Hepatocyte (in vitro differentiated cells): ENCODE results near the gene SNX25. TPM values are rescaled to one million over a fixed set of nuclear protein-coding genes. Genes with fewer than 3 reads are reported as not detected.

Experiments
- DNase-seq: peaks from one replicate; pipeline ENCODE4 v3.0.0-alpha.2; 2016; ENCODE audit warnings: low spot score
- H2AFZ ChIP-seq: fragments of 200-600 bp; sonication (generic); 2 replicates; pipeline ENCODE4 v1.6.0; 2016; ENCODE audit warnings: antibody characterized with exemption, mild to moderate bottlenecking
- H3K27ac ChIP-seq: fragments of 200-600 bp; sonication (generic); 2 replicates; pipeline ENCODE4 v1.5.1; 2016; ENCODE audit warnings: mild to moderate bottlenecking
- H3K27me3 ChIP-seq: fragments of 200-600 bp; sonication (generic); 2 replicates; pipeline ENCODE4 v1.6.1; 2016
- H3K36me3 ChIP-seq: fragments of 200-600 bp; sonication (generic); replicated peaks from 2 replicates; pipeline ENCODE4 v1.5.1; 2016; ENCODE audit warnings: low read depth; ENCODE audit not compliant: insufficient read depth
- H3K4me1 ChIP-seq: fragments of 200-600 bp; sonication (generic); 2 replicates; pipeline ENCODE4 v1.5.1; 2016; ENCODE audit warnings: mild to moderate bottlenecking, moderate library complexity; ENCODE audit not compliant: insufficient read depth
- H3K4me2 ChIP-seq: fragments of 200-600 bp; sonication (generic); 2 replicates; pipeline ENCODE4 v1.6.0; 2016
- H3K4me3 ChIP-seq: fragments of 200-600 bp; sonication (generic); 2 replicates; pipeline ENCODE4 v1.5.1; 2016; ENCODE audit warnings: mild to moderate bottlenecking
- H3K79me2 ChIP-seq: fragments of 200-600 bp; sonication (generic); 2 replicates; pipeline ENCODE4 v1.6.0; 2017; ENCODE audit warnings: mild to moderate bottlenecking
- H3K9me2 ChIP-seq: fragments of 200-600 bp; sonication (generic); replicated peaks from 2 replicates; pipeline ENCODE4 v1.6.0; 2017; ENCODE audit warnings: mild to moderate bottlenecking; ENCODE audit not compliant: insufficient read depth
- H3K9me3 ChIP-seq: fragments of 200-600 bp; sonication (generic); 2 replicates; pipeline ENCODE4 v1.5.1; 2016; ENCODE audit warnings: low read depth, mild to moderate bottlenecking
- H4K20me1 ChIP-seq: fragments of 200-600 bp; sonication (generic); 2 replicates; pipeline ENCODE4 v1.6.0; 2016; ENCODE audit warnings: mild to moderate bottlenecking; ENCODE audit not compliant: insufficient read depth, poor library complexity, severe bottlenecking
- EZH2 ChIP-seq: fragments of 200-600 bp; sonication (generic); IDR thresholded peaks from 2 replicates; pipeline ENCODE4 v1.6.1; 2016; ENCODE audit warnings: antibody characterized with exemption, mild to moderate bottlenecking, borderline replicate concordance
- EZH2phosphoT487 ChIP-seq: fragments of 200-600 bp; sonication (generic); IDR thresholded peaks from one replicate; pipeline ENCODE4 v1.6.1; 2018; ENCODE audit warnings: antibody characterized with exemption, mild to moderate bottlenecking, low read depth, moderate library complexity; ENCODE audit not compliant: unreplicated experiment, severe bottlenecking
- WGBS: methylation state at CpG from one replicate; pipeline ENCODE4 v1.1.6; 2016; ENCODE audit warnings: low lambda C conversion rate; ENCODE audit errors: missing lambda C conversion rate; 5-methylcytosine and 5-hydroxymethylcytosine counted together
- polyA plus RNA-seq: library from polyadenylated mRNA; unstranded; fragments of >200 nt; fragmentation: Nextera tagmentation; extraction: Ambion mirVana; gene quantifications from 2 replicates; pipeline ENCODE4 v1.2.1, GENCODE V29; 2016
- total RNA-seq: library from RNA; depleted of rRNA; stranded (reverse); fragments of >200 nt; gene quantifications from 2 replicates; pipeline ENCODE4 v1.2.3, GENCODE V29; 2014
- TF ChIP-seq, protein P1 (sequence below): fragments of 200-600 bp; sonication (generic); IDR thresholded peaks from 2 replicates; pipeline ENCODE4 v1.5.1; 2016; ENCODE audit warnings: antibody characterized with exemption, mild to moderate bottlenecking; ENCODE audit not compliant: poor library complexity

The SNX25 gene
- total and polyA plus RNA-seq, 2 experiments from 2014 or later = 16.5 to 20.3 TPM

DNA sequence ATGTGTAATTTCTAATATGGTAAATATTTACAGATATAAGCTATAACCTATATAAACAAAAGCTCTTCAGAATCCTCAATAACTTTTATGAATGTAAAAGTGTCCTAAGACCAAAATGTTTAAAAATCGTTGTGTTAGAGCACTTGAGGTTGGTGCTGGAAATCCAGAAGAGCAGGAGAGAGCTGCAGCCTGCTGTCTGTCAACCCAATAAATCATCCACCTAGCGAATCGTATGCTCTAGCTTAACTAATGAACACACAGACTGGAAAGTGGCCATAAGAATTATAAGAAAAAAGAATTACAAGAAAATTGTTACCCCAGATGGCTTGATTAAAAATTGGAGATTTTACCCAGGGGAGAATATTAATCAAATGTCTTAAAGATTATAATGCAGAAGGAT lies 22.6 kb upstream of the SNX25 start:
- H4K20me1 ChIP-seq = no peaks in the 10 kb centered on the region

DNA sequence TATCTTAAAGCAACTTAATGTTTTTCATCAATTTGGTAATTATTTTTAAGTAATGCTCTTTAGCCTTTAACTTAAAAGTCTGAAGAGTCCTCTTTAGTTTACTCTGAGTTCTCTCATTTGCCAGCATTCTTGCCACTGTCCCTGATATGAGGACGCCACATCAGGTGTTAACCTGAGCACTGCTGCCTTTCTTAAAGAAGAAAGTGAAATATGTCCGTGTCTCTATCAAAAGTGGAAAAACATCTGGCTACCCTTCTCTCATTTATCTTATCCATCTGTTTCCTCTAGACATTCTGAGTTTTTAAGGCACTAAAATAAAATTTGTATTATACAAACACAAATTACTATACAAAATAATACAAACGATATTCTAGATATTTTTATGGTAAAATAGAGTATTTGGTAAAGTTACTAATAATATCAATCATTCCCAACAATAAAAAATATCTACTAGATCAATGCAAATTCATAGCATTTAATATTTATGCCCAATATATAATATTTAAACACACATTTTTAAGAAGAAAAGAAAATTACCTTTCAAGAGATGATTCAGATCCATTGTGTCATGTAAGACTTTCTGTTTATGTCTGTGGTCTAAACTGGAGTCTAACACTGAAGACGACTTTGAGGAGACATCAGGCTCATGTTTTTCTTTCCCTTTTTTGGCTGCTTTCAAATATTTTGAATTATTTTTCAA lies 19.6 kb upstream of the SNX25 start:
- no peaks in the 10 kb centered on the region for H3K9me2 ChIP-seq

More for the DNA sequence above, 22.6 kb upstream of the SNX25 start:
- Histone ChIP-seq H3K27ac (no peak overlapping the region), H3K27me3 (no peaks in the 10 kb centered on the region), H3K9me2 (no peaks in the 10 kb centered on the region), H2AFZ (no peak overlapping the region), H3K9me3 (no peaks in the 10 kb centered on the region), H3K4me1 (no peaks in the 10 kb centered on the region), H3K4me2 (no peak overlapping the region), H3K4me3 (no peak overlapping the region), H3K36me3 (no peaks in the 10 kb centered on the region), H3K79me2 (peaks cover 20% of the 10 kb centered on the region)
- 79% methylated on average over 3 of the region's 3 CpGs for WGBS
- TF ChIP-seq EZH2phosphoT487 (no peak), EZH2 (no peak)
- TF ChIP-seq, protein P1, sequence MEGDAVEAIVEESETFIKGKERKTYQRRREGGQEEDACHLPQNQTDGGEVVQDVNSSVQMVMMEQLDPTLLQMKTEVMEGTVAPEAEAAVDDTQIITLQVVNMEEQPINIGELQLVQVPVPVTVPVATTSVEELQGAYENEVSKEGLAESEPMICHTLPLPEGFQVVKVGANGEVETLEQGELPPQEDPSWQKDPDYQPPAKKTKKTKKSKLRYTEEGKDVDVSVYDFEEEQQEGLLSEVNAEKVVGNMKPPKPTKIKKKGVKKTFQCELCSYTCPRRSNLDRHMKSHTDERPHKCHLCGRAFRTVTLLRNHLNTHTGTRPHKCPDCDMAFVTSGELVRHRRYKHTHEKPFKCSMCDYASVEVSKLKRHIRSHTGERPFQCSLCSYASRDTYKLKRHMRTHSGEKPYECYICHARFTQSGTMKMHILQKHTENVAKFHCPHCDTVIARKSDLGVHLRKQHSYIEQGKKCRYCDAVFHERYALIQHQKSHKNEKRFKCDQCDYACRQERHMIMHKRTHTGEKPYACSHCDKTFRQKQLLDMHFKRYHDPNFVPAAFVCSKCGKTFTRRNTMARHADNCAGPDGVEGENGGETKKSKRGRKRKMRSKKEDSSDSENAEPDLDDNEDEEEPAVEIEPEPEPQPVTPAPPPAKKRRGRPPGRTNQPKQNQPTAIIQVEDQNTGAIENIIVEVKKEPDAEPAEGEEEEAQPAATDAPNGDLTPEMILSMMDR = no peak
- no peak for DNase-seq

DNA sequence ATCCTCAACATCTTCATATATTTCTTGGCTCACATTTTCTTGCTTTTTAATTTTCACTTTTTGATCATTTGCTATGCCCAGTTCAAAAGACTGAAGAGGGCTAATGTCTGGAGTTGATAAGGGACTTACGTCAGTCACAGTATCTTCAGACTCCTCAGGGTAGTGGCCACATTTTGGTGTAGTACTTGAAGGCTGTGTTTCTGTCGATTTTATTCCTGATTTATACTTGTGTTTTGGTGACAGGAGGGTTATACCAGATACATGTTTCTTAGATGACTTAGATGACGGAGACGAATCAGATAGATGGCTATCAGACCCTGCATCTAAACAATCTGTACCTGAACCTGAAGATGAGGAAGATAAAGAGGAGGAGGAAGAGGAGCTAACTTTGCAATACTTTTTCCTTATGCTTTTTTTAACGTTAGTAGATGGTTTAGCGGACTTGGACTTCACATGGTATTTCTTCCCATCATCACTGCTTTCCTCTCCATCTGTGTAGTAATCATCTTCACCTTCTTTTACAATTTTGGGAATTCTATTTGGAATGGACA lies 19.0 kb upstream of the SNX25 start:
- H4K20me1 ChIP-seq = no peaks in the 10 kb centered on the region
- H3K27ac ChIP-seq = no peak overlapping the region
- no peaks in the 10 kb centered on the region for H3K9me2 ChIP-seq
- H3K4me3 ChIP-seq = no peak overlapping the region
- peaks cover 41% of the 10 kb centered on the region for H3K79me2 ChIP-seq
- H3K9me3 ChIP-seq = no peaks in the 10 kb centered on the region
- no peak overlapping the region for H2AFZ ChIP-seq
- H3K4me1 ChIP-seq = no peaks in the 10 kb centered on the region
- TF ChIP-seq, protein P1 = no peak
- TF ChIP-seq EZH2phosphoT487 = no peak
- TF ChIP-seq EZH2 = no peak
- H3K4me2 ChIP-seq = no peak overlapping the region
- 90% methylated on average over 6 of the region's 6 CpGs for WGBS
- H3K27me3 ChIP-seq = no peaks in the 10 kb centered on the region
- no peak for DNase-seq
- no peaks in the 10 kb centered on the region for H3K36me3 ChIP-seq

More for the DNA sequence above, 19.6 kb upstream of the SNX25 start:
- Histone ChIP-seq H3K27me3 (no peaks in the 10 kb centered on the region), H3K4me1 (no peaks in the 10 kb centered on the region), H4K20me1 (no peaks in the 10 kb centered on the region), H3K36me3 (no peaks in the 10 kb centered on the region), H3K27ac (no peak overlapping the region), H3K79me2 (peaks cover 35% of the 10 kb centered on the region), H2AFZ (no peak overlapping the region), H3K9me3 (no peaks in the 10 kb centered on the region), H3K4me3 (no peak overlapping the region), H3K4me2 (no peak overlapping the region)
- DNase-seq = no peak
- TF ChIP-seq, protein P1 = no peak
- TF ChIP-seq EZH2 (no peak), EZH2phosphoT487 (no peak)
- 90% methylated on average over 4 of the region's 4 CpGs for WGBS
